OCI-LY7 (cell line): ENCODE measurements around the gene ACSS1. TPM values are rescaled to one million over a fixed set of nuclear protein-coding genes. Genes with fewer than 3 reads are reported as not detected.

Source experiments
- BruUV-seq: library from RNA; stranded (reverse); fragments of 400-500 nt; replicated peaks from 2 replicates; lab custom pipeline; 2021; lab: Mats Ljungman, UMichigan
- CTCF ChIA-PET: fragments of 300-600 bp; sonication (Branson Sonifier 250); formaldehyde crosslinking; loops from one replicate; lab custom pipeline; 2022; ENCODE audit warnings: antibody characterized with exemption; ENCODE audit not compliant: unreplicated experiment; lab: Charles Lee
- POLR2A ChIA-PET: fragments of 300-600 bp; sonication (Branson Sonifier 250); formaldehyde crosslinking; loops from one replicate; lab custom pipeline; 2022; ENCODE audit warnings: antibody characterized with exemption; lab: Charles Lee
- DNase-seq: peaks from one replicate; pipeline ENCODE4 v3.0.0-alpha.2; 2015; ENCODE audit warnings: low spot score
- H2AFZ ChIP-seq: fragments of 200-600 bp; sonication (generic), shearing (Covaris generic); 2 replicates; pipeline ENCODE4 v1.6.1; 2014; ENCODE audit warnings: mild to moderate bottlenecking, antibody characterized with exemption, low read length, moderate library complexity
- H3K27ac ChIP-seq: fragments of 200-600 bp; sonication (generic); 2 replicates; pipeline ENCODE4 v1.5.1; 2014; ENCODE audit warnings: mixed run types, low read depth, mild to moderate bottlenecking, moderate library complexity, low read length, inconsistent platforms; ENCODE audit not compliant: poor library complexity, severe bottlenecking
- H3K36me3 ChIP-seq: fragments of 200-600 bp; sonication (generic); 2 replicates; pipeline ENCODE4 v1.6.1; 2014; ENCODE audit warnings: mild to moderate bottlenecking, antibody characterized with exemption, low read length, moderate library complexity, mixed read lengths; ENCODE audit not compliant: insufficient read depth
- H3K4me1 ChIP-seq: fragments of 200-600 bp; sonication (generic); 2 replicates; pipeline ENCODE4 v1.5.1; 2014; ENCODE audit warnings: mild to moderate bottlenecking, low read length; ENCODE audit not compliant: insufficient read depth, poor library complexity, severe bottlenecking
- H3K4me2 ChIP-seq: fragments of 200-600 bp; sonication (generic); 2 replicates; pipeline ENCODE4 v1.6.1; 2014; ENCODE audit warnings: mild to moderate bottlenecking, low read length
- H3K4me3 ChIP-seq: fragments of 200-600 bp; sonication (generic); 2 replicates; pipeline ENCODE4 v1.5.1; 2014; ENCODE audit warnings: mild to moderate bottlenecking, low read depth, low read length; ENCODE audit not compliant: poor library complexity, severe bottlenecking
- H3K79me2 ChIP-seq: fragments of 200-600 bp; sonication (generic); 2 replicates; pipeline ENCODE4 v1.6.1; 2016; ENCODE audit warnings: low read depth, mild to moderate bottlenecking, low read length, moderate library complexity, mixed read lengths; ENCODE audit not compliant: insufficient read depth
- H3K9me2 ChIP-seq: fragments of 200-600 bp; sonication (generic); 2 replicates; pipeline ENCODE4 v1.6.1; 2016; ENCODE audit warnings: mild to moderate bottlenecking, low read length, mixed read lengths; ENCODE audit not compliant: insufficient read depth
- H3K9me3 ChIP-seq: fragments of 200-600 bp; sonication (generic); 2 replicates; pipeline ENCODE4 v1.6.1; 2014; ENCODE audit warnings: mild to moderate bottlenecking, mixed run types, low read length, mixed read lengths
- H4K20me1 ChIP-seq: fragments of 200-600 bp; sonication (generic); 2 replicates; pipeline ENCODE4 v1.6.1; 2014; ENCODE audit warnings: mild to moderate bottlenecking, antibody characterized with exemption, low read length, moderate library complexity, mixed read lengths; ENCODE audit not compliant: insufficient read depth
- CTCF ChIP-seq: fragments of 200-600 bp; sonication (generic); conservative IDR thresholded peaks from 2 replicates; pipeline ENCODE4 v1.5.1; 2014; ENCODE audit warnings: mild to moderate bottlenecking, antibody characterized with exemption, low read length, moderate library complexity, mixed read lengths
- EZH2phosphoT487 ChIP-seq: fragments of 200-600 bp; sonication (generic); IDR thresholded peaks from 2 replicates; pipeline ENCODE4 v1.6.1; 2018; ENCODE audit warnings: low read depth, borderline replicate concordance, mild to moderate bottlenecking, mixed run types, antibody characterized with exemption, low read length, moderate library complexity, mixed read lengths
- intact Hi-C: fragments of 100-400 bp; cut with micrococcal nuclease; formaldehyde crosslinking; loops from one replicate; pipeline ENCODE4 v1.10.0; 2022; ENCODE audit not compliant: unreplicated experiment
- total RNA-seq, 2 experiments: library from RNA; depleted of rRNA in 1 of 2; stranded (reverse); fragments of >200 nt in 1 of 2; shearing (Covaris generic) in 1 of 2; gene quantifications; 2 replicates each; pipeline ENCODE4 v1.2.3, GENCODE V29; 2014 to 2022

ACSS1 gene
- total RNA-seq, 2 experiments from 2014 or later: 0.35 to 0.40 TPM

GRCh38 chr20:25025091-25025861, 32.7 kb downstream of the ACSS1 start:
- Histone ChIP-seq H3K4me1 (no peaks in the 10 kb centered on the region), H4K20me1 (no peaks in the 10 kb centered on the region), H3K9me2 (no peaks in the 10 kb centered on the region), H3K9me3 (no peaks in the 10 kb centered on the region), H3K27ac (no peak overlapping the region), H3K36me3 (no peaks in the 10 kb centered on the region), H3K4me2 (no peak overlapping the region), H3K4me3 (no peak overlapping the region), H3K79me2 (no peaks in the 10 kb centered on the region), H2AFZ (no peak overlapping the region)
- TF ChIP-seq EZH2phosphoT487 (no peak), CTCF (no peak)
- no TSS peak for BruUV-seq
- CTCF ChIA-PET: interaction anchor here (0.6 to 1.7 kb wide), 2 partner anchors 19 to 745 kb away, joined by 3 read pairs; no protein-coding TSS in a partner anchor
- DNase-seq: no peak
- intact Hi-C loops: no loop called here
- POLR2A ChIA-PET: no interaction called here

- no TSS peak for BruUV-seq
- Histone ChIP-seq H3K4me2 (no peak overlapping the region), H3K4me1 (no peaks in the 10 kb centered on the region), H2AFZ (no peak overlapping the region), H3K79me2 (no peaks in the 10 kb centered on the region), H3K9me2 (no peaks in the 10 kb centered on the region), H3K4me3 (no peak overlapping the region), H4K20me1 (no peaks in the 10 kb centered on the region), H3K9me3 (no peaks in the 10 kb centered on the region), H3K27ac (no peak overlapping the region), H3K36me3 (no peaks in the 10 kb centered on the region)
- intact Hi-C loops: no loop called here
- no peak for DNase-seq
- ChIA-PET POLR2A (no interaction called here), CTCF (interaction anchor here (1.7 kb wide), 1 partner anchor 20 kb away, joined by 3 read pairs; no protein-coding TSS in a partner anchor)
- no peak for TF ChIP-seq CTCF
- TF ChIP-seq EZH2phosphoT487: no peak
These were observed 33.8 kb downstream of the ACSS1 start for GRCh38 chr20:25024171-25024570.

DNA sequence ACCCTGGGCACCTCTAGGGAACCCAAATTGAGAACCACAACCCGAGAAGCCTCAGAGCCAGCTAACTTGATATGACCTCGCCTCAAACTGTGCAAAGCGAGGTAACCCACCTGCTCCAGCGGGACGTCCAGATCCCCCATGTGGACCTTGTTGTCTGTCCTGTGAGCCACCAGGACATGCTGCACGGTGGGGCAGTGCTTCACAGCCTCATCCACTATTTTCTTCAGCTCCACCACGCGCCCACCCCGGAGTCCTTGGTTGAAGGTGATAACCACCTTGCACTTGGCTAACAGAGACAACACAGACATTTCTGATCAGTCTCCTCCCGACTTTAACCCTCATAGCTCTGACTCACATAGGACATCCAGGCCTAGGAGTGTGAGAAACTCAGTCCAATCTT, 34.6 kb downstream of the ACSS1 start:
- H3K9me3 ChIP-seq: no peaks in the 10 kb centered on the region
- H3K27ac ChIP-seq: no peak overlapping the region
- H3K4me1 ChIP-seq: no peaks in the 10 kb centered on the region
- TF ChIP-seq EZH2phosphoT487 (no peak), CTCF (no peak)
- no peak overlapping the region for H2AFZ ChIP-seq
- H3K4me2 ChIP-seq: no peak overlapping the region
- H3K36me3 ChIP-seq: no peaks in the 10 kb centered on the region
- no peaks in the 10 kb centered on the region for H3K9me2 ChIP-seq
- BruUV-seq: no TSS peak
- no peak for DNase-seq
- intact Hi-C loops: no loop called here
- no peaks in the 10 kb centered on the region for H3K79me2 ChIP-seq
- no peak overlapping the region for H3K4me3 ChIP-seq
- H4K20me1 ChIP-seq: no peaks in the 10 kb centered on the region
- ChIA-PET POLR2A (no interaction called here), CTCF (no interaction called here)
